ENCODE results near the gene EXOC6B. TPM values are rescaled to one million over a fixed set of nuclear protein-coding genes. Genes with fewer than 3 reads are reported as not detected.

EXOC6B gene
- total RNA-seq, 4 donors from 2014 or later: 54.9 to 93.7 (median 64.6) TPM

DNA sequence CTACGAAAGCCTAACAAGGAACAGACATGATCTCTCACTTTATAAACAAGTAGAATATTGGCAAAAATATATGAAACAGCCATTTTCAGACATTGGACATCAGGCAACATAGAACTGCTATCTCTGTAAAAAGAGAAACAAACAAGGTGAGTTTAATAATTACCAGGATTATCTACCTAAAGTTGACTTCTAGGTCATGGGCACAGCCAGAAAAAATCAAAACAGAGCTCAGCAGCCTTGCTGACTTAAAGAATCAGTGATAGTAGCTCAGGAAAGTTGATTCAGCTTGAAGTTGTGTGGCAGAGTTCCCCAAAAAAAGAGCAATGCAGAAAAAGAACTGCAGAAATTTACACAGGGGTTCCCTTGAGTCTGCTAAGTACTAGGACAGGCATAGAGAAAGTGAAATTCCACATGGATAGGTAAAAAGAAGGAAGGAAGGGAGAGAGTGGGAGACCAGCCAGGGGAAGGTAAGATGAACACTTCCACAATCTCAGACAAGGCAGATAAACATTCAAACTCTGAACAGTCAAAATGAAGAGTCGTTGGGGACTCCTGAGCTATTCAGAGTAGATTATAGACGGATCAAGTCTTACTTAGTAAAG lies 102.0 kb downstream of the EXOC6B start:
- no peak for DNase-seq
- Histone ChIP-seq H3K27me3 (no peaks in the 10 kb centered on the region), H3K4me1 (peaks cover 0 to 16% (median 2%) of the 10 kb centered on the region in 4 donors), H3K36me3 (no peaks in the 10 kb centered on the region), H3K4me3 (no peak overlapping the region), H3K9me3 (no peaks in the 10 kb centered on the region), H3K27ac (no peak overlapping the region)
- no peak for TF ChIP-seq POLR2A (IDR thresholded peaks at IDR 0.05)
- TF ChIP-seq, protein P1, sequence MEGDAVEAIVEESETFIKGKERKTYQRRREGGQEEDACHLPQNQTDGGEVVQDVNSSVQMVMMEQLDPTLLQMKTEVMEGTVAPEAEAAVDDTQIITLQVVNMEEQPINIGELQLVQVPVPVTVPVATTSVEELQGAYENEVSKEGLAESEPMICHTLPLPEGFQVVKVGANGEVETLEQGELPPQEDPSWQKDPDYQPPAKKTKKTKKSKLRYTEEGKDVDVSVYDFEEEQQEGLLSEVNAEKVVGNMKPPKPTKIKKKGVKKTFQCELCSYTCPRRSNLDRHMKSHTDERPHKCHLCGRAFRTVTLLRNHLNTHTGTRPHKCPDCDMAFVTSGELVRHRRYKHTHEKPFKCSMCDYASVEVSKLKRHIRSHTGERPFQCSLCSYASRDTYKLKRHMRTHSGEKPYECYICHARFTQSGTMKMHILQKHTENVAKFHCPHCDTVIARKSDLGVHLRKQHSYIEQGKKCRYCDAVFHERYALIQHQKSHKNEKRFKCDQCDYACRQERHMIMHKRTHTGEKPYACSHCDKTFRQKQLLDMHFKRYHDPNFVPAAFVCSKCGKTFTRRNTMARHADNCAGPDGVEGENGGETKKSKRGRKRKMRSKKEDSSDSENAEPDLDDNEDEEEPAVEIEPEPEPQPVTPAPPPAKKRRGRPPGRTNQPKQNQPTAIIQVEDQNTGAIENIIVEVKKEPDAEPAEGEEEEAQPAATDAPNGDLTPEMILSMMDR (IDR thresholded peaks at IDR 0.05): no peak

DNA sequence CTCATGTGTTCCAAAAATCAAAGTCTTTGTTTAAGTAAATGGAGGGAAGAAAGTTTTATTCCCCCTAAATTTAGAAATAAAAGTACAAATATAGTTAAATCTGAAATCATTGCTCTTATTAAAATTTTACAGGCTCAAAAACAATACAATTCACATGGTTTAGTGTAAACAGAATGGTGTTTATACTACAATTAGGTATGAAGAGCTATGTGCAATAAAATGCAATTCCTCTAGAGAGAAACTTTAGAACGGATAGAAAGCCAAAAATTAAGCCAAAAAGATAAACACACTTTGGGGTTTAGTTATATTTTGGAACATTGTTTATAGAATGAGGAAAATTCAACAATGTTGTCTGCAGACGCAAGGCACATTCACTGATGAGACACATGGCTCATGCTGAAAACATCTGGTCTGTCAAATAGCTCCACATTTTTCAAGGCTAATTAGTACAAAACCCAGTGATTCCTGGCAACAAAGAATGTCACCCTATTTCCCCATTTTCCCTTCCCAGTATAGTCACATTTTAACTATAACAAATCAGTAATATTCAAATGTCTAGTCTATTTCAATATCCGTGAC lies 103.3 kb downstream of the EXOC6B start:
- no peaks in the 10 kb centered on the region for H3K36me3 ChIP-seq
- no peaks in the 10 kb centered on the region for H3K9me3 ChIP-seq
- H3K4me1 ChIP-seq: peaks cover 0 to 16% (median 2%) of the 10 kb centered on the region in 4 donors
- TF ChIP-seq, protein P1 (IDR thresholded peaks at IDR 0.05): no peak
- no peak for TF ChIP-seq POLR2A (IDR thresholded peaks at IDR 0.05)
- H3K27me3 ChIP-seq: no peaks in the 10 kb centered on the region
- no peak for DNase-seq
- no peak overlapping the region for H3K4me3 ChIP-seq
- no peak overlapping the region for H3K27ac ChIP-seq

DNA sequence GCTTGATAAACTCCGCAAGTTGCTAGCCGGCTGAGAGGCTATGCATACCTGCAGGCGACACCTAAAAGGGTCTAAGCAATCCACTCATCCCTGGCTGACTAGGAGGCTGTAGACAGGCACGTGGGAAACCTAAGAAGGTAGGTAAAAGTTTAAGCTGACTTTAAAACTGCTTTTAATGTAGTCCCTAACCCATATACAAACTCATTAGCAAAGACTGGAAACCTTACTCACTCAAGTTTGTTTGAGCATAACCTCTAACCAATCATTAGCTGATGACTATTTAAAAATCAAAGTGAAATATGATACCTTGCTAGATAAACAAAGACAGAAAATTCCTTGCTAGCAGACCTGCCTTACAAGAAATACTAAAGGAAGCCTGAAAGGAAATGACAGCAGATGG lies 106.4 kb downstream of the EXOC6B start:
- no peak overlapping the region for H3K27ac ChIP-seq
- TF ChIP-seq, protein P1 (IDR thresholded peaks at IDR 0.05): no peak
- no peak for TF ChIP-seq POLR2A (IDR thresholded peaks at IDR 0.05)
- H3K4me1 ChIP-seq: peaks cover 0 to 12% (median 1%) of the 10 kb centered on the region in 4 donors

DNA sequence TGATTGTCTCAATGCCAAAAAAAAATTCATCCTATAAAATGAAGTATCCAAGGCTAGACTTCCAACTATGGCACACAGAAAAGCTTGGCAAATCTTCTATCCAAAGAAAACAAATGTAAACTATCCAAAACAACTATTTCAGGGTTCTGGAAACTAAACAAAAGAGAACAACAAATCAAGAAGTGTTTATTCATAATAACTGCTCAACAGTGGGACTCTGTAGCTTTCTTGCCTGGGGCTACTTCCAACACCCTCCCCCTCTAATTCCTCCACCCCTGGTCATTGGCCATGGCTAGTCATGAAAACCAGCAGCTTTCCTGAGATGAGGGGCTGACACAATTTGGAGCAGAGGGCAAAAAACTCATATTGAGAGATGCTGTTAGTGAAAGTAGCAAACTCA lies 107.0 kb downstream of the EXOC6B start:
- H3K36me3 ChIP-seq: peaks cover 0 to 2% (median 0%) of the 10 kb centered on the region in 3 donors
- no peaks in the 10 kb centered on the region for H3K27me3 ChIP-seq
- H3K9me3 ChIP-seq: no peaks in the 10 kb centered on the region
- no peak overlapping the region for H3K27ac ChIP-seq
- TF ChIP-seq, protein P1 (IDR thresholded peaks at IDR 0.05): no peak
- no peak for TF ChIP-seq POLR2A (IDR thresholded peaks at IDR 0.05)
- no peak for DNase-seq
- peaks cover 0 to 6% (median 0%) of the 10 kb centered on the region in 4 donors for H3K4me1 ChIP-seq
- H3K4me3 ChIP-seq: no peak overlapping the region

More for the DNA sequence above, 106.4 kb downstream of the EXOC6B start:
- Histone ChIP-seq H3K36me3 (peaks cover 0 to 2% (median 0%) of the 10 kb centered on the region in 3 donors), H3K4me3 (no peak overlapping the region), H3K27me3 (no peaks in the 10 kb centered on the region), H3K9me3 (no peaks in the 10 kb centered on the region)
- DNase-seq: no peak

DNA sequence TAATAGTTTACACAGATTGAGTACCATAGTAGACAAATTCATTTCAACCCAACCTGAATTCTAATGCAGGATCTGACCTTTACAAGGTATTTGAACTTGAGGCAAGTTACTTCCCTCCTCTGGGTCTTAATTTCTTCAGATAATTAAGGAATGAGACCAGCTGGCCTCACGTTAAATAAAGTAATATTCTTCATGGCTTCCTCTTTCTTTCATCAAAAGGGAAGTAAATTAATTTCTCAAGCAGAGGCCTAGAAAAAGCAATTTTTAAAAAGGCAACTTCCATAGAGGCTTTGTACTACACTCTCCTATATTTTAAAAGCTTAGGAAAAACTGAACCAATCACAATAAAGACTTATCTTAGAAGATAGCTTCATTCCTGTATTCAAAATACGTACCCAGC lies 109.2 kb downstream of the EXOC6B start:
- DNase-seq: no peak
- no peak overlapping the region for H3K4me3 ChIP-seq
- H3K9me3 ChIP-seq: no peaks in the 10 kb centered on the region
- no peaks in the 10 kb centered on the region for H3K4me1 ChIP-seq
- H3K27ac ChIP-seq: no peak overlapping the region
- no peaks in the 10 kb centered on the region for H3K27me3 ChIP-seq
- TF ChIP-seq, protein P1 (IDR thresholded peaks at IDR 0.05): no peak
- no peak for TF ChIP-seq POLR2A (IDR thresholded peaks at IDR 0.05)
- H3K36me3 ChIP-seq: peaks cover 0 to 2% (median 0%) of the 10 kb centered on the region in 3 donors
